Measurements from ENCODE around the gene RAB3C.

Gene RAB3C

DNA sequence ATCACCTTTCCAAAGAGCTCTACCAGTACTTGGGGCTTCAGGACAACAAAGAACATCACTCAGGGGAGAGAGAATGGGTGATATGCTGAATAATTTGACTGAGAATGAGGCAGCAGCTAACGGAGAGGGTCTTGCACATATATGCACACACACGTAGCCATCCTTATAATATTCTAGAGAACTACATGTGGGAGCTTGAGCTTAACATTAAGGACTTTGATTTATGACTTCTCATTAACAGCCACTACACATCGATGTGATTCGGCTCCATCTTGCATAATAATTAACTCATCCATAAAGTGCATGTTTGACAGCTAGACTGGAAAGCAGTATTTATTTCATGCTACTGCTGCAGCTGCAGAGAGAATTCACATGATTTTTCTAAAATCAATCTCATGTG is 163.4 kb downstream of the RAB3C start:
- Histone ChIP-seq H3K36me3 (ENCODE audit: control insufficient read depth, insufficient read depth, low read length) (no peaks in the 10 kb centered on the region), H3K27ac (ENCODE audit: low read length) (no peak overlapping the region), H3K27me3 (ENCODE audit: control insufficient read depth, insufficient read depth, low read length) (no peaks in the 10 kb centered on the region), H3K9me3 (ENCODE audit: control insufficient read depth, insufficient read depth, low read length) (no peaks in the 10 kb centered on the region), H3K4me3 (ENCODE audit: low read length) (no peak overlapping the region), H3K4me1 (ENCODE audit: control insufficient read depth, insufficient read depth, low read length) (no peaks in the 10 kb centered on the region)
- no peak for DNase-seq (ENCODE audit: low read depth, low spot score)
- WGBS (ENCODE audit: insufficient coverage, insufficient read length): no CpG with 5 or more reads among the region's 4 CpGs

GRCh38 chr5:58750036-58750435 is 167.2 kb downstream of the RAB3C start:
- H3K36me3 ChIP-seq (ENCODE audit: control insufficient read depth, insufficient read depth, low read length): no peaks in the 10 kb centered on the region
- no peak for DNase-seq (ENCODE audit: low read depth, low spot score)
- no peaks in the 10 kb centered on the region for H3K9me3 ChIP-seq (ENCODE audit: control insufficient read depth, insufficient read depth, low read length)
- H3K4me1 ChIP-seq (ENCODE audit: control insufficient read depth, insufficient read depth, low read length): no peaks in the 10 kb centered on the region
- H3K4me3 ChIP-seq (ENCODE audit: low read length): no peak overlapping the region
- no peak overlapping the region for H3K27ac ChIP-seq (ENCODE audit: low read length)
- no peaks in the 10 kb centered on the region for H3K27me3 ChIP-seq (ENCODE audit: control insufficient read depth, insufficient read depth, low read length)

DNA sequence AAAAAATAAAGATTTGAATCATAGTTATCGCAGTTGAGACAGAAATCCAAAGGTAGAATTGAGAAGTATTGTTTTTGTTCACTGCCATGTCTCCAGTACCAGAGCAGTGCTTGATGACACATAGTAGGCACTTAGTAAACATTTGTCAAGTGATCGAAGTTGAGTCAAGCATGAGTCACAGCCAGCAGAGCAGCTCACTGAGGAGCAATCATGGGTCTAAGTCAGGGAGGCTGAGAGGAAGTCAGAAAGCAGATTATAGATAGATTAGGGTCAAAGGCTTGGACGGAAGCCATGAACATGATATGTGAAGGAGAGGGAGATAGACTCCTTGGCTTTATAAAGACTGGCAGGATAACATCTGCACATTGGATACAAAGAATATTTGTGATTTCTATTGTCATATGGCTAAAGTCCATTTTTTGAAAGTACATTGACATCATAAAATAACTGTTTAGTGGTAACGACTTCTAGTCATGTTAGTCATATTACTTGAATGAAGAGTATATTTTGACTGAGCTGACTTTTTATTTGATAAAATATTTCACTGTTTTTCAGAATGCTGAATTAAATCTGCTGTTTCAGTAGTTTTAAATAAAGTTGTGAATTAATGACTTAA is 168.5 kb downstream of the RAB3C start:
- no peaks in the 10 kb centered on the region for H3K4me1 ChIP-seq (ENCODE audit: control insufficient read depth, insufficient read depth, low read length)
- H3K36me3 ChIP-seq (ENCODE audit: control insufficient read depth, insufficient read depth, low read length): no peaks in the 10 kb centered on the region
- WGBS (ENCODE audit: insufficient coverage, insufficient read length): no CpG with 5 or more reads among the region's 4 CpGs
- no peak overlapping the region for H3K4me3 ChIP-seq (ENCODE audit: low read length)
- no peak for DNase-seq (ENCODE audit: low read depth, low spot score)
- no peaks in the 10 kb centered on the region for H3K9me3 ChIP-seq (ENCODE audit: control insufficient read depth, insufficient read depth, low read length)
- no peak overlapping the region for H3K27ac ChIP-seq (ENCODE audit: low read length)
- no peaks in the 10 kb centered on the region for H3K27me3 ChIP-seq (ENCODE audit: control insufficient read depth, insufficient read depth, low read length)

DNA sequence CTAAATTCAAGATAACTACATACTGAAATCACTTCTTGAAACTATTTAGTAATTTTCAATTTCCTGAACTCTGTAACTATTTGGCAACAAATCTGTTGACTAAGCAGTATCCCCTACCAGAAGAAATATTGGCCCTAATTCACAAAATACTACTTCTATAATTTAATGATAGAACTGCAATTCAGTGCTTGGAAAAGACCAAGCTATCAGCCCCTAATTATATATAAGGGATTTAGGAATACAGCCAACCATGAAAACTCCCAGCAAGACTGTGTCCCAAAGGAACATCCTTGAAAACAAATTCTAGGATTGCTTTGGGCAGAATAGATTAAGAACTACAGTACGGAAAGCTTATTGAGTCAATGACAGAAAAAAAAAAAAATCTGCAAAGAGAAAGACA is 169.2 kb downstream of the RAB3C start:
- Histone ChIP-seq H3K27ac (ENCODE audit: low read length) (no peak overlapping the region), H3K27me3 (ENCODE audit: control insufficient read depth, insufficient read depth, low read length) (no peaks in the 10 kb centered on the region), H3K4me1 (ENCODE audit: control insufficient read depth, insufficient read depth, low read length) (no peaks in the 10 kb centered on the region), H3K4me3 (ENCODE audit: low read length) (no peak overlapping the region), H3K9me3 (ENCODE audit: control insufficient read depth, insufficient read depth, low read length) (no peaks in the 10 kb centered on the region), H3K36me3 (ENCODE audit: control insufficient read depth, insufficient read depth, low read length) (no peaks in the 10 kb centered on the region)
- DNase-seq (ENCODE audit: low read depth, low spot score): no peak
- no CpG with 5 or more reads among the region's 1 CpG for WGBS (ENCODE audit: insufficient coverage, insufficient read length)

GRCh38 chr5:58753446-58753845 is 170.6 kb downstream of the RAB3C start:
- H3K9me3 ChIP-seq (ENCODE audit: control insufficient read depth, insufficient read depth, low read length): no peaks in the 10 kb centered on the region
- no CpG with 5 or more reads among the region's 5 CpGs for WGBS (ENCODE audit: insufficient coverage, insufficient read length)
- DNase-seq (ENCODE audit: low read depth, low spot score): no peak
- H3K4me3 ChIP-seq (ENCODE audit: low read length): no peak overlapping the region
- no peaks in the 10 kb centered on the region for H3K27me3 ChIP-seq (ENCODE audit: control insufficient read depth, insufficient read depth, low read length)
- H3K27ac ChIP-seq (ENCODE audit: low read length): no peak overlapping the region
- H3K36me3 ChIP-seq (ENCODE audit: control insufficient read depth, insufficient read depth, low read length): no peaks in the 10 kb centered on the region
- H3K4me1 ChIP-seq (ENCODE audit: control insufficient read depth, insufficient read depth, low read length): no peaks in the 10 kb centered on the region

GRCh38 chr5:58754250-58754649 is 171.4 kb downstream of the RAB3C start:
- WGBS (ENCODE audit: insufficient coverage, insufficient read length): no CpG with 5 or more reads among the region's 6 CpGs
- no peaks in the 10 kb centered on the region for H3K4me1 ChIP-seq (ENCODE audit: control insufficient read depth, insufficient read depth, low read length)
- H3K27me3 ChIP-seq (ENCODE audit: control insufficient read depth, insufficient read depth, low read length): no peaks in the 10 kb centered on the region
- no peak overlapping the region for H3K4me3 ChIP-seq (ENCODE audit: low read length)
- no peaks in the 10 kb centered on the region for H3K36me3 ChIP-seq (ENCODE audit: control insufficient read depth, insufficient read depth, low read length)
- no peak for DNase-seq (ENCODE audit: low read depth, low spot score)
- no peaks in the 10 kb centered on the region for H3K9me3 ChIP-seq (ENCODE audit: control insufficient read depth, insufficient read depth, low read length)
- H3K27ac ChIP-seq (ENCODE audit: low read length): no peak overlapping the region

DNA sequence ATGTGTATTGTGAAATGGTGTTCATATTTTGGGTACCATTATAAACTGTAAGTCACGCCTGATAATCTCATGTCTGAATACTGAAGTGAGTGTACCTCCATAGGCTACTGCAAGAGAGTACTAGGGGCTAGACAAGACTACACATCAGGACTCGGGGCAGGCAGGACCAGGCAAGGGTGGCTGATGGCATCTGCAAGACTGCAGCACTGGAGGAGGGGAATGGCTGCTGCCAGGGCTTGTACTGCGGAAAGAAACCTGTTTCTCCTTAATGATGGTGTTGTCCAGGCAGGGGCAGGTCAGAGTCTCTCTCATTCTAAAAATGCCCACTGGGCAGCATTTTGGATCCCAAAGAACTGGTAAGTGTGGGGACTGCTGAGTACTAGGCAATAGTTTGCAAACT is 172.5 kb downstream of the RAB3C start:
- H3K4me1 ChIP-seq (ENCODE audit: control insufficient read depth, insufficient read depth, low read length): no peaks in the 10 kb centered on the region
- WGBS (ENCODE audit: insufficient coverage, insufficient read length): no CpG with 5 or more reads among the region's 3 CpGs

DNA sequence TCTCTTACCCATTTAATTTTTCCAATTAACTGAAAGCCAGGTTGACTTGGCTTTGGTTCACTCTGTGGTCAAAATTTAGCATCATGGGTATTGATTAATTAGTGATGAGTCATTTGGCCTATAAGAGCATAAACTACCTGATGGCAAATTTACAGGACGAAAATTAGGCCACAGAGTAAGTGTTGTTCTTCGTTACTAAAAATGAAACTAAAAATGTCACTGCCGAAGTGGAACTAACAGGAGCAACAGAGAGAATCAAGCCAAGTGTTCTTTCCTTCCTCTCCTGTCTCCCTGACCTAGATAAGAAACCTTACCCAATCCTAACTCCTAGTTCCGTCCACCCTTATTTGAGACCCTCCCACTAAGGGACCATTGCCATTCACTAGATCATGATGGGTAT is 176.9 kb downstream of the RAB3C start:
- Histone ChIP-seq H3K27ac (ENCODE audit: low read length) (no peak overlapping the region), H3K4me1 (ENCODE audit: control insufficient read depth, insufficient read depth, low read length) (no peaks in the 10 kb centered on the region), H3K36me3 (ENCODE audit: control insufficient read depth, insufficient read depth, low read length) (no peaks in the 10 kb centered on the region), H3K27me3 (ENCODE audit: control insufficient read depth, insufficient read depth, low read length) (no peaks in the 10 kb centered on the region), H3K4me3 (ENCODE audit: low read length) (no peak overlapping the region), H3K9me3 (ENCODE audit: control insufficient read depth, insufficient read depth, low read length) (no peaks in the 10 kb centered on the region)
- WGBS (ENCODE audit: insufficient coverage, insufficient read length): no CpG with 5 or more reads among the region's 4 CpGs
- no peak for DNase-seq (ENCODE audit: low read depth, low spot score)

More for the DNA sequence above, 172.5 kb downstream of the RAB3C start:
- no peaks in the 10 kb centered on the region for H3K9me3 ChIP-seq (ENCODE audit: control insufficient read depth, insufficient read depth, low read length)
- no peaks in the 10 kb centered on the region for H3K36me3 ChIP-seq (ENCODE audit: control insufficient read depth, insufficient read depth, low read length)
- no peaks in the 10 kb centered on the region for H3K27me3 ChIP-seq (ENCODE audit: control insufficient read depth, insufficient read depth, low read length)
- DNase-seq (ENCODE audit: low read depth, low spot score): no peak
- no peak overlapping the region for H3K27ac ChIP-seq (ENCODE audit: low read length)
- H3K4me3 ChIP-seq (ENCODE audit: low read length): no peak overlapping the region

- no peaks in the 10 kb centered on the region for H3K4me1 ChIP-seq (ENCODE audit: control insufficient read depth, insufficient read depth, low read length)
- H3K27me3 ChIP-seq (ENCODE audit: control insufficient read depth, insufficient read depth, low read length): no peaks in the 10 kb centered on the region
- H3K27ac ChIP-seq (ENCODE audit: low read length): no peak overlapping the region
- no CpG with 5 or more reads among the region's 2 CpGs for WGBS (ENCODE audit: insufficient coverage, insufficient read length)
- H3K36me3 ChIP-seq (ENCODE audit: control insufficient read depth, insufficient read depth, low read length): no peaks in the 10 kb centered on the region
- no peak for DNase-seq (ENCODE audit: low read depth, low spot score)
- no peak overlapping the region for H3K4me3 ChIP-seq (ENCODE audit: low read length)
- H3K9me3 ChIP-seq (ENCODE audit: control insufficient read depth, insufficient read depth, low read length): no peaks in the 10 kb centered on the region
Observed at GRCh38 chr5:58760222-58760621, 177.3 kb downstream of the RAB3C start.

DNA sequence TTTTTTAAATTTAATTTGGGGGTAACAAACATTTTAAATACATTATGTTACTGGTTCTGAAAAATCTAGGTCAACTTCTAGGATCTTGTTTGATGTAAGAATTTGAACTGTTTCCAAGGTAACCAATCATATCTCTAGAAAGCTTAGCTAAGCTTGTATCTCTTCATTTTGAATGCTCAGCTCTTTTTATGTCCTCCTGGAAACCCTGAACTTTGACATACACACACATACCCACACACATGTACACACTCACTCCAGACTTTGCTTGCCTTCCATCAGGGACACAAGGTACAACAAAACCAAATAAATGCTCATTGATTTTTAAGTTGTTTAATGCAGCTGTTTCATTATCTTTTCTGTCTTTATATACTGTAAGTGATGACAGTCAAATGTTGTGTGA is 178.5 kb downstream of the RAB3C start:
- H3K27me3 ChIP-seq (ENCODE audit: control insufficient read depth, insufficient read depth, low read length): no peaks in the 10 kb centered on the region
- no peaks in the 10 kb centered on the region for H3K36me3 ChIP-seq (ENCODE audit: control insufficient read depth, insufficient read depth, low read length)
- no peaks in the 10 kb centered on the region for H3K9me3 ChIP-seq (ENCODE audit: control insufficient read depth, insufficient read depth, low read length)
- H3K27ac ChIP-seq (ENCODE audit: low read length): no peak overlapping the region
- H3K4me3 ChIP-seq (ENCODE audit: low read length): no peak overlapping the region
- DNase-seq (ENCODE audit: low read depth, low spot score): no peak
- H3K4me1 ChIP-seq (ENCODE audit: control insufficient read depth, insufficient read depth, low read length): no peaks in the 10 kb centered on the region

GRCh38 chr5:58763390-58763789 is 180.5 kb downstream of the RAB3C start:
- DNase-seq (ENCODE audit: low read depth, low spot score): no peak
- Histone ChIP-seq H3K4me1 (ENCODE audit: control insufficient read depth, insufficient read depth, low read length) (no peaks in the 10 kb centered on the region), H3K9me3 (ENCODE audit: control insufficient read depth, insufficient read depth, low read length) (no peaks in the 10 kb centered on the region), H3K27me3 (ENCODE audit: control insufficient read depth, insufficient read depth, low read length) (no peaks in the 10 kb centered on the region), H3K36me3 (ENCODE audit: control insufficient read depth, insufficient read depth, low read length) (no peaks in the 10 kb centered on the region), H3K27ac (ENCODE audit: low read length) (no peak overlapping the region), H3K4me3 (ENCODE audit: low read length) (no peak overlapping the region)
